CD8-positive, alpha-beta memory T cell (primary cell): ENCODE measurements around the gene BBX. TPM values are rescaled to one million over a fixed set of nuclear protein-coding genes. Genes with fewer than 3 reads are reported as not detected.

Source experiments
- CTCF ChIA-PET: fragments of 350-600 bp; sonication (Branson Sonifier 250); formaldehyde crosslinking; loops from one replicate; lab custom pipeline; 2021; ENCODE audit warnings: antibody characterized with exemption; lab: Charles Lee
- POLR2A ChIA-PET: fragments of 350-600 bp; sonication (Branson Sonifier 250); formaldehyde crosslinking; loops from one replicate; lab custom pipeline; 2021; ENCODE audit warnings: antibody characterized with exemption; lab: Charles Lee
- DNase-seq, 5 donors: peaks; one replicate each; pipeline versions ENCODE4 v3.0.0 to v3.0.0-alpha.2; 2020 to 2022; ENCODE audit warnings: mixed read lengths in 1 of 5
- H3K27ac ChIP-seq: one replicate; pipeline ENCODE4 v1.7.0; 2013; ENCODE audit warnings: low read depth, mild to moderate bottlenecking, low read length, moderate library complexity
- H3K27me3 ChIP-seq: 2 replicates; pipeline ENCODE4 v1.7.0; 2013; ENCODE audit warnings: low read length, mild to moderate bottlenecking; ENCODE audit not compliant: insufficient read depth, poor library complexity, severe bottlenecking
- H3K36me3 ChIP-seq: 2 replicates; pipeline ENCODE4 v1.7.0; 2013; ENCODE audit warnings: mild to moderate bottlenecking, low read length, moderate library complexity; ENCODE audit not compliant: insufficient read depth
- H3K4me1 ChIP-seq: 2 replicates; pipeline ENCODE4 v1.7.0; 2013; ENCODE audit warnings: mild to moderate bottlenecking, low read length, moderate library complexity; ENCODE audit not compliant: insufficient read depth
- H3K4me3 ChIP-seq: 2 replicates; pipeline ENCODE4 v1.7.0; 2013; ENCODE audit warnings: mild to moderate bottlenecking, low read length
- H3K9me3 ChIP-seq: 2 replicates; pipeline ENCODE4 v1.7.0; 2013; ENCODE audit warnings: mild to moderate bottlenecking, low read length
- H3K27ac Mint-ChIP-seq, 8 donors: one replicate each; pipeline ENCODE4 v1.8.0; 2020 to 2021; ENCODE audit warnings: mixed read lengths in 8 of 8, mild to moderate bottlenecking in 6 of 8, inconsistent platforms in 3 of 8, moderate library complexity in 3 of 8
- H3K27me3 Mint-ChIP-seq, 2 donors: one replicate each; pipeline ENCODE4 v1.8.0; 2020 to 2021; ENCODE audit warnings: mixed read lengths in 2 of 2, mild to moderate bottlenecking in 1 of 2, moderate library complexity in 1 of 2
- H3K36me3 Mint-ChIP-seq, 3 donors: one replicate each; pipeline ENCODE4 v1.8.0; 2020 to 2021; ENCODE audit warnings: mixed read lengths in 3 of 3, inconsistent platforms in 1 of 3, mild to moderate bottlenecking in 1 of 3
- H3K4me1 Mint-ChIP-seq, 3 donors: one replicate each; pipeline ENCODE4 v1.8.0; 2020 to 2021; ENCODE audit warnings: mixed read lengths in 3 of 3, inconsistent platforms in 1 of 3, mild to moderate bottlenecking in 1 of 3
- H3K4me3 Mint-ChIP-seq, 7 donors: one replicate each; pipeline ENCODE4 v1.8.0; 2020 to 2021; ENCODE audit warnings: mixed read lengths in 7 of 7, mild to moderate bottlenecking in 6 of 7, moderate library complexity in 4 of 7, inconsistent platforms in 2 of 7
- H3K9me3 Mint-ChIP-seq, 5 donors: one replicate each; pipeline ENCODE4 v1.8.0; 2020 to 2022; ENCODE audit warnings: mixed read lengths in 5 of 5, mild to moderate bottlenecking in 3 of 5, moderate library complexity in 2 of 5, inconsistent platforms in 1 of 5
- polyA plus RNA-seq: library from polyadenylated mRNA; unstranded; fragments of 300-500 nt; fragmentation: Illumina TruSeq; gene quantifications from one replicate; pipeline ENCODE4 v1.2.3, GENCODE V29; 2021
- total RNA-seq, 2 experiments: library from RNA; stranded (reverse); gene quantifications; one replicate each; pipeline ENCODE4 v1.2.3, GENCODE V29; 2021

BBX gene
- total and polyA plus RNA-seq, 3 experiments from 2014 or later: 44.5 to 126 (median 54.0) TPM

DNA sequence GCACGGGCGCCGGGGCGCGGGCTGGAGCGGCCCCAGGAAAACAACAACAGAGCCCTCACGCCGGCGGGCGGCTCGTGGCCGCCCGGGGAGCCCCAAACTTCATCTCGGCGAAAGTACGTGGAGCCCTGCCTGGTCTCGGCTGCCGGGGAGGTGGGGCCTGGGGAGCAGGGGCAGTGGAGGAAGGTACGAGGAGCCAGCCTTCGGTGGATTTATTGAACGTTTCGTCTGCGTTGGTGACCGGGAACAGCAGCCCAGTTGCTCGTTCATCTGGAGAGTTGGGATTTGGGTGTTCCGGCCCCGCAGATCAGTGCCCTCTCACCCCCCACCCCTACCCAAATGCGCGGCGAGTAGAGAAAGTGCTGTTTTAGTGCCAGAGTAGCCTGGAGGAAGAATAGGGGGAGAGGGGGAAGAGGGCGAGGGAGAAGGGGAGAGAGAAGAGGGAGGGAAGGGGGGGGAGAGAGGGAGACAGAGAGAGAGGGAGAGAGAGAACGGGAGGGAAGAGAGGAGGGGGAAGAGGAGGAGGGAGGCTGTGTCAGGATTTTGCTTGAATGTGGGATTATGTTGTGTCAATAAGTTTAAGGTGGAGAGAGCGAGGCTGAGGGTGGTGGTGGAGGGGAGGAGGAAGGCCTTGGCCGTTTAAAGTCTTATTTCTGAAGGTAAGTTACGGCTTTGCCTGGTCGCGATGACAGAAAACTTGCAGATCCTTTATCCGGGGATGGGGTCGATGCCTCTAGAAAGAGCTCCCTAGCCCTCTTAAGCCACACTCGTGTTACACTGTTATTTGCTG lies 970 bp downstream of the BBX start:
- H3K4me3 ChIP-seq: peak overlapping the region; percentile 88
- Mint-ChIP-seq H3K36me3 (peaks cover 0 to 31% (median 6%) of the 10 kb centered on the region in 3 donors), H3K4me1 (peaks cover 30 to 50% (median 48%) of the 10 kb centered on the region in 3 donors), H3K27ac (peak overlapping the region; percentile 81 to 98 (median 96)), H3K4me3 (peak overlapping the region; percentile 93 to 100 (median 97)), H3K9me3 (no peaks in the 10 kb centered on the region), H3K27me3 (peaks cover 0 to 1% of the 10 kb centered on the region in 2 donors)
- H3K36me3 ChIP-seq: no peaks in the 10 kb centered on the region
- H3K27me3 ChIP-seq: no peaks in the 10 kb centered on the region
- no peaks in the 10 kb centered on the region for H3K9me3 ChIP-seq
- ChIA-PET CTCF (interaction anchor here (0.6 to 1.6 kb wide), 3 partner anchors 9 to 1095 kb away, joined by 3 to 5 read pairs (median 5); no protein-coding TSS in a partner anchor), POLR2A (interaction anchor here (0.6 to 0.9 kb wide), 3 partner anchors 418 to 1080 kb away, joined by 3 to 4 read pairs (median 3); no protein-coding TSS in a partner anchor)
- DNase-seq: peak in 4 of 5 donors; percentile 28 to 70 (median 35)
- peak overlapping the region; percentile 82 for H3K27ac ChIP-seq
- H3K4me1 ChIP-seq: peaks cover 11% of the 10 kb centered on the region

DNA sequence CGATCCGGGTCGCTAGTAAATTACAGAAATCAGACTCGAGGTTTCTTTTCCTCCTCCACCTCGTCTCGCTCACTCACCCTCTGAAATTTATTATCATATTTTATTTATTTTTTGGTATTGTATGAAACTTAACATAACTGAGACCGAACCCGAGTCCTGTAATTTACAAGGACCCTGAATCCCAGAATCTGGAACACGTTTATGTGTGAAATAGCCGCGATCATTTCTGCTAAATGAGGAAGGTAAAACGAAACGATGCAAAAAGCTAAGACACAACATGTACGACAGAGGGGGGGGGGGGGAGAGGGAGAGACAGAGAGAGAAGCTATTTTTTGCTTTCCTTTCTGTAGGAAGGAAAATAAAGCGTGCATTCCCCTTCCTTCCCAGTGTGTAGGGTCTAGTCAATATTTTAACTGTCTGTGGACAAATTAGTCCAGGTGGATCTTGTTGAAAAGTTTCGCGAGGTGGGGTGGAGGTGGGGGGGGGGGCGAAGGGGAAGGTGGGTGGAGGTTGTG lies 1.6 kb downstream of the BBX start:
- Histone ChIP-seq H3K36me3 (no peaks in the 10 kb centered on the region), H3K9me3 (no peaks in the 10 kb centered on the region), H3K4me3 (peak overlapping the region; percentile 88), H3K27ac (peak overlapping the region; percentile 82), H3K27me3 (no peaks in the 10 kb centered on the region), H3K4me1 (peaks cover 11% of the 10 kb centered on the region)
- Mint-ChIP-seq H3K27ac (peak overlapping the region; percentile 81 to 98 (median 96)), H3K36me3 (peaks cover 0 to 34% (median 8%) of the 10 kb centered on the region in 3 donors), H3K27me3 (peaks cover 0 to 1% of the 10 kb centered on the region in 2 donors), H3K4me3 (peak overlapping the region; percentile 93 to 100 (median 97)), H3K9me3 (no peaks in the 10 kb centered on the region), H3K4me1 (peaks cover 33 to 54% (median 52%) of the 10 kb centered on the region in 3 donors)
- CTCF ChIA-PET: interaction anchor here (0.6 to 1.6 kb wide), 3 partner anchors 9 to 1095 kb away, joined by 3 to 5 read pairs (median 5); no protein-coding TSS in a partner anchor
- peak in 2 of 5 donors; percentile 32 to 57 for DNase-seq
- POLR2A ChIA-PET: interaction anchor here (0.6 to 0.9 kb wide), 3 partner anchors 71 to 568 kb away, joined by 3 read pairs; no protein-coding TSS in a partner anchor

DNA sequence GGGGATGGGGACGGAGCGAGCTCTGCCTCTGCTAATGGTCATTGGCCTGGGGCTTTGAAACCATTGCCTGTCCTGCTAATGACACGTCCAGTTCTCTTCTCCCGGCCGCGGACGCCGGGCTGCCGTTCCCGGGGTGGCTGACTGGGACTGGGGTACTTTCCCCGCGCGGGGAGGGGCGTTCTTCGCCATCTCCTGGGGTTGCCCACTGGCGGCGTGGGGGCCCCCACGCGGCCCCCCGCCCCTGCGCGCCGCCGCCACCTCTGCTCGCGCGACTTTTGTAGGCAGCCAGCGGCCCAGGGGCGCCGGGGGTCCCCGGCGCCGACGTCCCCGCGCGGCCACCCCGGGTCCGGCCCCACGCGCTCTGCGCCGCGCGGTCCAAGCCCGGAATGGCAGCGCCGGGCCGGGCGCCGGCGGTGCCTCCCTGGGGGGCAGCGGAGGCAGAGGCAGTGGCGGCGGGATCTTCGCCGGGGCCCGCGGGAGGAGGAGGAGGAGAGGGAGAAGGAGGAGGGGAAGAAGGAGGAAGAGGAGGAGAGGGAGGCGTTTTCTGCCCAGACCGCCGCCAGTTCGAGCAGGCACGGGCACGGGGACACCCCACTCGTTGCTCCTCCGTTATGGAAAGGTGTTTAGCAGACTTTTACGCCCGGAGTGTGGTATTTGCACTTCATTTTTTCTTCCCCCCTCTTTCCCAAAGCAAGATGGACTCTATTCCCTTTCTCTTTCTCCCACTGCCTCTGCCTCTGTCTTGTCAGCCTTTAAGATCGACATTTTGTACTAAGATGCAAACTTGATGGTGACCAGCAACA lies 2.3 kb downstream of the BBX start:
- ChIA-PET CTCF (interaction anchor here (1.2 to 1.6 kb wide), 2 partner anchors 10 to 95 kb away, joined by 3 to 5 read pairs; no protein-coding TSS in a partner anchor), POLR2A (interaction anchor here (0.7 to 0.9 kb wide), 2 partner anchors 72 to 567 kb away, joined by 3 read pairs; no protein-coding TSS in a partner anchor)
- peaks cover 36 to 60% (median 58%) of the 10 kb centered on the region in 3 donors for H3K4me1 Mint-ChIP-seq
- DNase-seq: peak; percentile 37 to 71 (median 50)
- peaks cover 11% of the 10 kb centered on the region for H3K4me1 ChIP-seq
- H3K36me3 Mint-ChIP-seq: peaks cover 0 to 39% (median 9%) of the 10 kb centered on the region in 3 donors
- H3K9me3 ChIP-seq: no peaks in the 10 kb centered on the region
- no peaks in the 10 kb centered on the region for H3K27me3 ChIP-seq
- no peaks in the 10 kb centered on the region for H3K36me3 ChIP-seq
- no peaks in the 10 kb centered on the region for H3K9me3 Mint-ChIP-seq
- H3K27ac ChIP-seq: peak overlapping the region; percentile 82
- peak overlapping the region; percentile 93 to 100 (median 98) for H3K4me3 Mint-ChIP-seq
- peaks cover 0 to 1% of the 10 kb centered on the region in 2 donors for H3K27me3 Mint-ChIP-seq
- H3K27ac Mint-ChIP-seq: peak overlapping the region; percentile 81 to 98 (median 96)
- peak overlapping the region; percentile 88 for H3K4me3 ChIP-seq

DNA sequence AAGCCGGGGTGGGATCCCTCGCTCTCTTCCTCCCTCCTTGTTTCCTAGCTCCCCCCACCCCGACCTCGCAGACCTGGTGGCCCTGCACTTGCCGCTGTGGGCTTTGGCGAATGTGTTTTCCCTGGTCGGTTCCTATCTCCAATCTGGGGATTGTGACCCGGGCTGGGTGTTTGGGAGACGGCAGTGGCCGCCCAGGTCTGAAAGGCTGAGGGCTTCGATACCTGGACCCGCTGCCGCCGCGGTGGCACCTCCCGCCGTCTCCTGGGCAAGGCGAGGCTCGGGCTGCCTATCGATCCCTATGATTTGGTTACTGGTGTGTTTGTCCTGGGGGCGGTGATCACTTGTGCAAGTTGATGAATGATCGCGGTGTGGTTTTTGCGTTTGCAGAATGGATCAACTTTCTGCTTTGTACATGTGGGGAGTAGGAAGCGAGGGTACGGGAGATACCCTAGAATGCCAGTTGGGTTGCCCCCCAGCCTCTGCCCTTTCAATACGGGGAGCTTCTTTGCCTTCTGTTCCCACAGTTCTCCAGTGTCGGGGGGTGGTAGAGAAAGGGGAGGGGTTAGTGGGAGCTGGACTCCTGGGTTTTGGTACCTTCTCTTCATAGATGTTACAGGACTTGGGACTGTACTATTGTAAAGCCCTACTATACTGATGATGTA lies 3.0 kb downstream of the BBX start:
- Histone ChIP-seq H3K36me3 (no peaks in the 10 kb centered on the region), H3K27me3 (no peaks in the 10 kb centered on the region), H3K4me1 (peaks cover 11% of the 10 kb centered on the region), H3K27ac (peak overlapping the region; percentile 13), H3K9me3 (no peaks in the 10 kb centered on the region), H3K4me3 (peak overlapping the region; percentile 54)
- Mint-ChIP-seq H3K27me3 (peaks cover 0 to 1% of the 10 kb centered on the region in 2 donors), H3K4me1 (peaks cover 37 to 62% (median 60%) of the 10 kb centered on the region in 3 donors), H3K36me3 (peaks cover 0 to 41% (median 9%) of the 10 kb centered on the region in 3 donors), H3K9me3 (no peaks in the 10 kb centered on the region), H3K27ac (peak overlapping the region; percentile 81 to 97 (median 94)), H3K4me3 (peak overlapping the region; percentile 93 to 98 (median 96))
- peak; percentile 4 to 43 (median 9) for DNase-seq
- CTCF ChIA-PET: interaction anchor here (1.2 kb wide), 1 partner anchor 96 kb away, joined by 3 read pairs; no protein-coding TSS in a partner anchor
- POLR2A ChIA-PET: no interaction called here

DNA sequence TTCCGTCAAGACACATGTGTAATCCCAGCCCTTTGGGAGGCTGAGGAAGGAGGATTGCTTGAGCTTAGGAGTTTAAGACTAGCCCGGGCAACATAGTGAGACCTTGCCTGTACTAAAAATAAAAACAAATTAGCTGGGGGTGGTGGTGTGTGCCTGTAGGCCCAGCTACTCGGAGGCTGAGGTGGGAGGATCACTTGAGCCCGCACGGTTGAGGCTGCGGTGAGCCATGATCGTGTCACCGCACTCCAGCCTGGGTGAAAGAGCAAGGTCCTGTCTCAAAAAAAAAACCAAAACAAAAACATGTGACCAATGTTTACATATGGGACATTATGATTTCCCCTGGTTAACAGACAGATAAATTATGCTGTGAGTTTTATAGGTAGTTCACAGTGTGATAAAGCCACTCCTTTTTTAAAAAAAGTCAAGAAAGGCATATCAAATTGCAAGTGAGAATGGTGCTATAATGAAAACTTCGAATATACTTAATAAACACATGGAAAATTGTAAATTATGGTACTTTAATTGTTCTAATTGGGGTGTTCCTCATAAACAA lies 9.2 kb downstream of the BBX start:
- ChIA-PET CTCF (no interaction called here), POLR2A (interaction anchor here (0.7 kb wide), 1 partner anchor 95 kb away, joined by 3 read pairs; no protein-coding TSS in a partner anchor)

DNA sequence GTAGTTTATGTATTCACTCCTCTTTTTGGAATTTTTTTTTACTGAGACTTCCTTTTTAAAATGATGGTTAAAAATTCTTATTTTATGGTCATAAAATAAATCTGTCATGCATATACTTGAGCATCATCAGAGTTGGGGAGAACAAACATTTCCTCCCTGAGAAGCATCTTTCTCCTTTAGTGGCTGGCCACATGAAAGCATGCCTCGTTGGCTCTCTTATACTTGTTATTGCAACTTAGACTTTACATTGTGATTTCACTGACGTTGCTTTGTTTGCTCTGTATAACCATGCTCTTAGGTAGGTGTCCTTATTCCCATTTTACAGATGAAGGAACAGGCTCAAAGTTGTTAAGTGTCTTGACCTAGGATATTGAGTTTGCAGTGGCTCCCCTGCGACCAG lies 18.1 kb downstream of the BBX start:
- ChIA-PET POLR2A (no interaction called here), CTCF (no interaction called here)
- no peak for DNase-seq
- Histone ChIP-seq H3K27ac (no peak overlapping the region), H3K4me1 (no peaks in the 10 kb centered on the region), H3K36me3 (no peaks in the 10 kb centered on the region), H3K27me3 (no peaks in the 10 kb centered on the region), H3K9me3 (no peaks in the 10 kb centered on the region), H3K4me3 (no peak overlapping the region)
- Mint-ChIP-seq H3K27me3 (no peaks in the 10 kb centered on the region), H3K9me3 (no peaks in the 10 kb centered on the region), H3K36me3 (peaks cover 0 to 23% (median 13%) of the 10 kb centered on the region in 3 donors), H3K4me3 (peak overlapping the region in 1 of 7 donors; percentile 56), H3K4me1 (peaks cover 33 to 64% (median 48%) of the 10 kb centered on the region in 3 donors), H3K27ac (no peak overlapping the region)

More for the DNA sequence above, 9.2 kb downstream of the BBX start:
- H3K4me1 Mint-ChIP-seq: peaks cover 39 to 79% (median 58%) of the 10 kb centered on the region in 3 donors
- no peak overlapping the region for H3K4me3 ChIP-seq
- peaks cover 0 to 41% (median 9%) of the 10 kb centered on the region in 3 donors for H3K36me3 Mint-ChIP-seq
- no peaks in the 10 kb centered on the region for H3K4me1 ChIP-seq
- no peak overlapping the region for H3K27ac ChIP-seq
- H3K27ac Mint-ChIP-seq: no peak overlapping the region
- no peaks in the 10 kb centered on the region for H3K9me3 ChIP-seq
- no peak overlapping the region for H3K4me3 Mint-ChIP-seq
- H3K27me3 Mint-ChIP-seq: no peaks in the 10 kb centered on the region
- no peak for DNase-seq
- H3K36me3 ChIP-seq: no peaks in the 10 kb centered on the region
- H3K9me3 Mint-ChIP-seq: no peaks in the 10 kb centered on the region
- no peaks in the 10 kb centered on the region for H3K27me3 ChIP-seq

DNA sequence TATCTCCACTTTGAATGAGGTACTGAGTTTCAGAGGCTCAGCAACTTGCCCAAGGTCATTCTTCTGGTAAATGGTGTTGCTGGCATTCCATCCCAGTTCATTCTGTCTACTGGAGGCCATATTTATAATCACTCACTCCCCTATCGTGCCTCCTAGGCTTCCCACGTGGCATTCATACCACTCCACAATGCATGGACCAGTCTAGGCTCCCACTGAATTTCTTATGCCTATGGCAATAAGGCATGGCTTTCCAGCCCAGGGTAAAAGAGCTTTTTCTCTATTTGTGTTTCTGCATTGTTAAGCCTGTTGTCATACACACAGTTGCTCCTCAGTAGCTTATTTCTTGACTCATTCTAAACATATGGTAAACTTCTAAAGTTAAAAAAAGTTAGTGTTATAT lies 19.9 kb downstream of the BBX start:
- Mint-ChIP-seq H3K9me3 (no peaks in the 10 kb centered on the region), H3K27me3 (no peaks in the 10 kb centered on the region), H3K4me1 (peaks cover 36 to 67% (median 57%) of the 10 kb centered on the region in 3 donors), H3K36me3 (peaks cover 2 to 15% (median 13%) of the 10 kb centered on the region in 3 donors), H3K4me3 (no peak overlapping the region), H3K27ac (peak overlapping the region in 1 of 8 donors; percentile 51)
- no peak for DNase-seq
- CTCF ChIA-PET: no interaction called here
- Histone ChIP-seq H3K27ac (no peak overlapping the region), H3K9me3 (no peaks in the 10 kb centered on the region), H3K4me3 (no peak overlapping the region), H3K27me3 (no peaks in the 10 kb centered on the region), H3K4me1 (no peaks in the 10 kb centered on the region), H3K36me3 (no peaks in the 10 kb centered on the region)
- POLR2A ChIA-PET: no interaction called here
